BLaER1 treated with 17β-estradiol and CSF1 and Interleukin-3, amounts not matched to agents 10 nM and 100 nM (cell line): ENCODE data around the gene SARDH.

Experiments used
- H3K27ac ChIP-seq, 11 experiments: shearing (Covaris generic); formaldehyde crosslinking; 2 replicates each; pipeline ENCODE4 v1.8.1; 2022
- H3K27me3 ChIP-seq, 11 experiments: shearing (Covaris generic); formaldehyde crosslinking; 2 replicates each; pipeline ENCODE4 v1.8.1; 2022
- H3K36me3 ChIP-seq, 11 experiments: shearing (Covaris generic); formaldehyde crosslinking; 2 replicates each; pipeline ENCODE4 v1.8.1; 2022
- H3K4me1 ChIP-seq, 10 experiments: shearing (Covaris generic); formaldehyde crosslinking; 2 replicates each; pipeline ENCODE4 v1.8.1; 2022
- H3K4me2 ChIP-seq, 11 experiments: shearing (Covaris generic); formaldehyde crosslinking; 2 replicates each; pipeline ENCODE4 v1.8.1; 2022
- H3K4me3 ChIP-seq, 10 experiments: shearing (Covaris generic); formaldehyde crosslinking; 2 replicates each; pipeline ENCODE4 v1.8.1; 2022
- H3K9ac ChIP-seq, 11 experiments: shearing (Covaris generic); formaldehyde crosslinking; 2 replicates each; pipeline ENCODE4 v1.8.1; 2022
- H3K9me3 ChIP-seq, 11 experiments: shearing (Covaris generic); formaldehyde crosslinking; replicated peaks in 1 of 11; 2 replicates each; pipeline ENCODE4 v1.8.1; 2022
- H4K20me1 ChIP-seq, 11 experiments: shearing (Covaris generic); formaldehyde crosslinking; 2 replicates each; pipeline ENCODE4 v1.8.1; 2022
- Cebpa-rat ChIP-seq, 11 experiments: shearing (Covaris generic); IDR thresholded peaks; 2 replicates each; pipeline ENCODE4 v1.8.1; 2022

SARDH gene

GRCh38 chr9:133782157-133783130 lies 44.3 kb upstream of the SARDH start:
- Histone ChIP-seq H3K9me3 (no peaks in the 10 kb centered on the region), H3K4me1 (peaks cover 28 to 72% (median 58%) of the 10 kb centered on the region in 10 experiments), H3K4me2 (peak overlapping the region in 8 of 11 experiments; percentile 1 to 53 (median 22); a peak in 6 of 22 replicates), H3K27ac (no peak overlapping the region), H3K36me3 (peaks cover 0 to 38% (median 7%) of the 10 kb centered on the region in 11 experiments; a peak in 11 of 22 replicates), H3K27me3 (no peaks in the 10 kb centered on the region), H3K4me3 (no peak overlapping the region), H3K9ac (no peak overlapping the region; a peak in 1 of 22 replicates), H4K20me1 (peaks cover 0 to 34% (median 12%) of the 10 kb centered on the region in 11 experiments; a peak in 13 of 22 replicates)
- TF ChIP-seq Cebpa-rat (IDR thresholded peaks at IDR 0.05) = no peak

- Histone ChIP-seq H3K4me2 (no peak overlapping the region), H3K4me1 (peaks cover 25 to 72% (median 58%) of the 10 kb centered on the region in 10 experiments), H3K27me3 (no peaks in the 10 kb centered on the region), H4K20me1 (peaks cover 0 to 35% (median 12%) of the 10 kb centered on the region in 11 experiments; a peak in 13 of 22 replicates), H3K9ac (peak overlapping the region in 1 of 11 experiments; percentile 5; a peak in 1 of 22 replicates), H3K27ac (no peak overlapping the region), H3K36me3 (peaks cover 0 to 39% (median 7%) of the 10 kb centered on the region in 11 experiments; a peak in 11 of 22 replicates), H3K9me3 (no peaks in the 10 kb centered on the region), H3K4me3 (no peak overlapping the region)
- no peak for TF ChIP-seq Cebpa-rat (IDR thresholded peaks at IDR 0.05)
Observed at GRCh38 chr9:133781828-133782135, 43.6 kb upstream of the SARDH start.

DNA sequence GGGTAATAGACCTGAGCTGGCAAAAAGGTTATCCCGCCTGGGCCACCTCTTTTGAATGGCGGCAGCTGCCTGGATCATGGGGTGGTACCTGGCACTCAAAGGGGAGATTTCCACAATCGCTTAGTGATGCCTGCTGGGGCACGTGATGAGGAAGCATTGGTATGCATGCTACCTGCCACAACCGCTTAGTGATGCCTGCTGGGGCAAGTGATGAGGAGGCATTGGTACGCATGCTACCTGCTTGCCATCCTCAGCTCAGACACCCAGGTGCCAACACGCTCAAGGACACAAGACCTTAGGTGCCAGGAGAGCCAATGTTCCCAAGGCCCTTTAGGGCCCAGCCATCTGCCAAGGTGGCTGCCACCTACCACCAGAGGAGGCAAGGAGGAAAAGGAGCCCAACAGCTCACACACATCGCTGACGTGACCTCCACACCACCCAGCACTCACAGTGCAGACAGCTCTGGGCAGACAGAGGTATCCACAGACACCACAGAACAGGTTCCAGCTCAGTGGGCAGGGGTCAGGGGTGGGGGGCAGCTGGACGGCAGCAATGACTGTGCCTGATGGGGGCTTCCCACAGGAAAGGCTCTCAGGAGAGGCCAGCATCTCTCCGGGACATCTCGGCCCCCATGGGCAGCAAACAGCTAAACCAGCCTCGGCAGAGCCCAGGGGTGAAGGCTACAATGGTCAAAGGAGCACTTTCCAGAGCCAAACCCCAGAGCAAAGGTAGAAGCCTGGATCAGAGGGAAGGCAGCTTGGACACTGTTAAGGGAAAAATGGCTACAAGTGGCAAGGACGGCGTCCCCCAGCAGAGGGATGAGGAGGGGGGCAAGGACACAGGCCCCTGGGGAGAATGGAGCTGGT lies 43.0 kb upstream of the SARDH start:
- Histone ChIP-seq H4K20me1 (peaks cover 0 to 35% (median 12%) of the 10 kb centered on the region in 11 experiments; a peak in 13 of 22 replicates), H3K4me1 (peaks cover 19 to 70% (median 58%) of the 10 kb centered on the region in 10 experiments), H3K4me2 (no peak overlapping the region), H3K27ac (no peak overlapping the region), H3K9ac (peak overlapping the region in 2 of 11 experiments; percentile 5 to 37; a peak in 2 of 22 replicates), H3K4me3 (no peak overlapping the region), H3K27me3 (no peaks in the 10 kb centered on the region), H3K9me3 (no peaks in the 10 kb centered on the region), H3K36me3 (peaks cover under 1 to 44% (median 12%) of the 10 kb centered on the region in 11 experiments; a peak in 16 of 22 replicates)
- TF ChIP-seq Cebpa-rat (IDR thresholded peaks at IDR 0.05) = no peak

- no peak overlapping the region for H3K27ac ChIP-seq
- H3K4me3 ChIP-seq = no peak overlapping the region
- TF ChIP-seq Cebpa-rat (IDR thresholded peaks at IDR 0.05) = no peak
- H3K4me2 ChIP-seq = no peak overlapping the region
- peaks cover 0 to 29% (median 7%) of the 10 kb centered on the region in 11 experiments; a peak in 10 of 22 replicates for H4K20me1 ChIP-seq
- peaks cover 8 to 51% (median 19%) of the 10 kb centered on the region in 11 experiments for H3K36me3 ChIP-seq
- H3K4me1 ChIP-seq = peaks cover 12 to 67% (median 52%) of the 10 kb centered on the region in 10 experiments
- no peaks in the 10 kb centered on the region for H3K27me3 ChIP-seq
- H3K9me3 ChIP-seq = no peaks in the 10 kb centered on the region
- peak overlapping the region in 1 of 11 experiments; percentile 37; a peak in 1 of 22 replicates for H3K9ac ChIP-seq
Observed at GRCh38 chr9:133780404-133780945, 42.3 kb upstream of the SARDH start.

GRCh38 chr9:133779516-133780403 lies 41.6 kb upstream of the SARDH start:
- H3K9ac ChIP-seq = no peak overlapping the region; a peak in 2 of 22 replicates
- H3K27ac ChIP-seq = no peak overlapping the region
- H3K4me3 ChIP-seq = no peak overlapping the region
- peaks cover 2 to 6% (median 4%) of the 10 kb centered on the region in 11 experiments; a peak in 21 of 22 replicates for H3K9me3 ChIP-seq
- H3K27me3 ChIP-seq = no peaks in the 10 kb centered on the region
- H3K4me2 ChIP-seq = no peak overlapping the region
- H3K4me1 ChIP-seq = peaks cover 5 to 61% (median 45%) of the 10 kb centered on the region in 10 experiments; a peak in 17 of 20 replicates
- H3K36me3 ChIP-seq = peaks cover 15 to 53% (median 25%) of the 10 kb centered on the region in 11 experiments
- H4K20me1 ChIP-seq = peaks cover 0 to 23% (median 6%) of the 10 kb centered on the region in 11 experiments; a peak in 9 of 22 replicates
- TF ChIP-seq Cebpa-rat (IDR thresholded peaks at IDR 0.05) = no peak

- peaks cover 22 to 53% (median 29%) of the 10 kb centered on the region in 11 experiments for H3K36me3 ChIP-seq
- H3K27me3 ChIP-seq = no peaks in the 10 kb centered on the region
- peaks cover 5 to 54% (median 39%) of the 10 kb centered on the region in 10 experiments; a peak in 17 of 20 replicates for H3K4me1 ChIP-seq
- no peak for TF ChIP-seq Cebpa-rat (IDR thresholded peaks at IDR 0.05)
- no peak overlapping the region for H3K4me2 ChIP-seq
- H3K9ac ChIP-seq = peak overlapping the region in 1 of 11 experiments; percentile 33; a peak in 2 of 22 replicates
- H3K9me3 ChIP-seq = peaks cover 9 to 13% (median 10%) of the 10 kb centered on the region in 11 experiments
- no peak overlapping the region for H3K27ac ChIP-seq
- H3K4me3 ChIP-seq = no peak overlapping the region
- peaks cover 0 to 23% (median 6%) of the 10 kb centered on the region in 11 experiments; a peak in 9 of 22 replicates for H4K20me1 ChIP-seq
Observed at GRCh38 chr9:133779081-133779480, 40.9 kb upstream of the SARDH start.

DNA sequence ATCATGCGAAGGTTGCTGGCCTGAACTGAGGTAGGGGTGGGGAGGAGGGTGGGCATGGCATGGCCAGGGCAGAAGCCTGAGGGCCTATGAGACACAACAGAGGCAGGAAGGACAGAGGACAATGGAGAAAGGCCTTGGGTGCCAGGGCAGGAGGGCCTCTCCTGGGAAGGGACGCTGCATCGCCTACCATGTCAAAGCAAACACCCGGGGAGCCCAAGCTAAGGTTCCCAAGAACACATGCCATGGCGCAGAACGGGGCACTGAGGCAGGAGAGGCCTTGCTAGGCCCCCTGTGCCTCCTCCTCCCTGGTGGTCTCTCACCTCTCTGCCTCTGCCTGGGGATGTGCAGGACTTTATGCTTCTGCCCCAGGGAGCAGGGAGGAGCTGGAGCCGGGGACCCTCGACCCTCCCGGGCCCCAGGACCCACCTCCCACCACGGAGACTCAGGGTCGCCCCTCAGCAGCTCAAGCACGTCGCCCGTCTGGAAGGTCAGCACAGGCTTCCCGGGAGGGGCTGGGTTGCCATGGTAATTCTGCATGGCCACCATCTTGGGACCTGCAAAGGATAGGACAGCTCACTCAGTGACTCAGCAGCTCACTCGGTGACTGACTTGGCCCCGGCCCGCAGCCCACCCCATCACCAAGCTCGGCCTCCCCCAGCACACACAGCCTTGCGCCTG lies 40.3 kb upstream of the SARDH start:
- peaks cover 0 to 23% (median 5%) of the 10 kb centered on the region in 11 experiments; a peak in 9 of 22 replicates for H4K20me1 ChIP-seq
- TF ChIP-seq Cebpa-rat (IDR thresholded peaks at IDR 0.05) = no peak
- peaks cover 28 to 59% (median 34%) of the 10 kb centered on the region in 11 experiments for H3K36me3 ChIP-seq
- H3K4me2 ChIP-seq = no peak overlapping the region
- H3K27me3 ChIP-seq = no peaks in the 10 kb centered on the region
- H3K4me1 ChIP-seq = peaks cover 5 to 48% (median 33%) of the 10 kb centered on the region in 10 experiments; a peak in 17 of 20 replicates
- peaks cover 11 to 19% (median 14%) of the 10 kb centered on the region in 11 experiments for H3K9me3 ChIP-seq
- no peak overlapping the region for H3K27ac ChIP-seq
- no peak overlapping the region for H3K9ac ChIP-seq
- no peak overlapping the region for H3K4me3 ChIP-seq
